Mesendoderm (in vitro differentiated cells): Measurements from ENCODE around the gene CRB2.
A peak's percentile ranks its signal among the peaks of the same experiment; 100 is the strongest.

Experiments used
- DNase-seq: peaks from one replicate; pipeline ENCODE4 v3.0.0; 2013
- H2AK5ac ChIP-seq: 2 replicates; pipeline ENCODE4 v1.6.1; 2013; ENCODE audit warnings: low read length, inconsistent platforms
- H2BK120ac ChIP-seq: 2 replicates; pipeline ENCODE4 v1.6.1; 2013; ENCODE audit warnings: low read depth, mild to moderate bottlenecking, low read length, moderate library complexity, mixed read lengths
- H2BK15ac ChIP-seq: replicated peaks from 2 replicates; pipeline ENCODE4 v1.6.1; 2013; ENCODE audit warnings: low read depth, mild to moderate bottlenecking, moderate library complexity
- H2BK5ac ChIP-seq: 2 replicates; pipeline ENCODE4 v1.6.1; 2013; ENCODE audit warnings: low read length, inconsistent platforms
- H3K18ac ChIP-seq: 2 replicates; pipeline ENCODE4 v1.6.1; 2013; ENCODE audit warnings: mild to moderate bottlenecking, low read length, mixed read lengths
- H3K23ac ChIP-seq: one replicate; pipeline ENCODE4 v1.6.1; 2013; ENCODE audit warnings: low read length
- H3K27ac ChIP-seq: 2 replicates; pipeline ENCODE4 v1.5.1; 2013; ENCODE audit warnings: low read depth, mild to moderate bottlenecking, inconsistent platforms, low read length, moderate library complexity
- H3K27me3 ChIP-seq: 2 replicates; pipeline ENCODE4 v1.6.1; 2013; ENCODE audit warnings: low read length, control low read depth, mild to moderate bottlenecking, inconsistent platforms; ENCODE audit not compliant: insufficient read depth, poor library complexity
- H3K36me3 ChIP-seq: 2 replicates; pipeline ENCODE4 v1.6.1; 2013; ENCODE audit warnings: low read length, inconsistent platforms; ENCODE audit not compliant: control insufficient read depth, insufficient read depth
- H3K4ac ChIP-seq: one replicate; pipeline ENCODE4 v1.6.1; 2013; ENCODE audit warnings: low read depth, mild to moderate bottlenecking, low read length, moderate library complexity
- H3K4me1 ChIP-seq: 2 replicates; pipeline ENCODE4 v1.6.1; 2013; ENCODE audit warnings: low read depth, low read length, inconsistent platforms; ENCODE audit not compliant: control insufficient read depth
- H3K4me2 ChIP-seq: 2 replicates; pipeline ENCODE4 v1.6.1; 2013; ENCODE audit warnings: low read length
- H3K4me3 ChIP-seq: 2 replicates; pipeline ENCODE4 v1.5.1; 2013; ENCODE audit warnings: mild to moderate bottlenecking, low read length
- H3K56ac ChIP-seq: one replicate; pipeline ENCODE4 v1.6.1; 2013; ENCODE audit warnings: low read length
- H3K79me1 ChIP-seq: 2 replicates; pipeline ENCODE4 v1.6.1; 2013; ENCODE audit warnings: low read length, inconsistent platforms
- H3K79me2 ChIP-seq: 2 replicates; pipeline ENCODE4 v1.6.1; 2013; ENCODE audit warnings: mild to moderate bottlenecking, low read length; ENCODE audit not compliant: control insufficient read depth, insufficient read depth
- H3K9ac ChIP-seq: 2 replicates; pipeline ENCODE4 v1.6.1; 2013; ENCODE audit warnings: low read length, inconsistent platforms
- H4K5ac ChIP-seq: one replicate; pipeline ENCODE4 v1.6.1; 2013; ENCODE audit warnings: low read length
- H4K8ac ChIP-seq: one replicate; pipeline ENCODE4 v1.6.1; 2013; ENCODE audit warnings: low read depth, mild to moderate bottlenecking, control low read depth, low read length, moderate library complexity
- WGBS: extraction: QIAGEN DNeasy Blood & Tissue Kit; methylation state at CpG from one replicate; pipeline ENCODE4 v1.1.7; 2013; ENCODE audit warnings: low lambda C conversion rate, missing lambda C conversion rate; ENCODE audit not compliant: insufficient coverage; ENCODE audit errors: extremely low coverage; 5-methylcytosine and 5-hydroxymethylcytosine counted together

Gene CRB2

GRCh38 chr9:123319541-123320339 lies 36.3 kb upstream of the CRB2 start:
- no peaks in the 10 kb centered on the region for H3K79me2 ChIP-seq
- H2AK5ac ChIP-seq: no peak overlapping the region
- no peak overlapping the region for H2BK15ac ChIP-seq
- no peaks in the 10 kb centered on the region for H3K36me3 ChIP-seq
- no CpG with 5 or more reads among the region's 14 CpGs for WGBS
- no peaks in the 10 kb centered on the region for H3K79me1 ChIP-seq
- peaks cover 4% of the 10 kb centered on the region for H3K4me1 ChIP-seq
- H3K18ac ChIP-seq: no peak overlapping the region
- H2BK120ac ChIP-seq: no peak overlapping the region
- no peak overlapping the region for H3K56ac ChIP-seq
- no peak overlapping the region for H3K27ac ChIP-seq
- no peaks in the 10 kb centered on the region for H3K27me3 ChIP-seq
- no peak overlapping the region for H3K23ac ChIP-seq
- no peak overlapping the region for H2BK5ac ChIP-seq
- no peak overlapping the region for H3K4ac ChIP-seq
- H3K4me3 ChIP-seq: no peak overlapping the region
- H4K8ac ChIP-seq: no peak overlapping the region
- no peak overlapping the region for H3K9ac ChIP-seq
- no peak overlapping the region for H4K5ac ChIP-seq
- H3K4me2 ChIP-seq: no peak overlapping the region
- DNase-seq: no peak

GRCh38 chr9:123320814-123321213 lies 35.2 kb upstream of the CRB2 start:
- H3K4ac ChIP-seq: no peak overlapping the region
- H3K4me3 ChIP-seq: no peak overlapping the region
- H3K27ac ChIP-seq: no peak overlapping the region
- H2AK5ac ChIP-seq: no peak overlapping the region
- H2BK15ac ChIP-seq: no peak overlapping the region
- H3K23ac ChIP-seq: no peak overlapping the region
- no peak overlapping the region for H3K4me2 ChIP-seq
- no peak overlapping the region for H3K9ac ChIP-seq
- no peaks in the 10 kb centered on the region for H3K79me2 ChIP-seq
- no peak for DNase-seq
- no peak overlapping the region for H4K8ac ChIP-seq
- H3K4me1 ChIP-seq: peaks cover 4% of the 10 kb centered on the region
- no peak overlapping the region for H2BK120ac ChIP-seq
- H3K79me1 ChIP-seq: no peaks in the 10 kb centered on the region
- no peak overlapping the region for H4K5ac ChIP-seq
- no peaks in the 10 kb centered on the region for H3K27me3 ChIP-seq
- no peak overlapping the region for H3K18ac ChIP-seq
- WGBS: no CpG with 5 or more reads among the region's 5 CpGs
- H3K56ac ChIP-seq: no peak overlapping the region
- H2BK5ac ChIP-seq: no peak overlapping the region
- H3K36me3 ChIP-seq: no peaks in the 10 kb centered on the region

GRCh38 chr9:123321616-123322272 lies 34.3 kb upstream of the CRB2 start:
- Histone ChIP-seq H2BK120ac (no peak overlapping the region), H3K4me3 (no peak overlapping the region), H3K27ac (no peak overlapping the region), H3K4ac (no peak overlapping the region), H3K18ac (no peak overlapping the region), H2BK15ac (no peak overlapping the region), H2BK5ac (no peak overlapping the region), H3K27me3 (no peaks in the 10 kb centered on the region), H3K23ac (no peak overlapping the region), H3K4me1 (peaks cover 4% of the 10 kb centered on the region), H3K79me1 (no peaks in the 10 kb centered on the region), H4K5ac (no peak overlapping the region), H4K8ac (no peak overlapping the region), H3K36me3 (no peaks in the 10 kb centered on the region), H3K79me2 (no peaks in the 10 kb centered on the region), H3K9ac (no peak overlapping the region), H3K4me2 (no peak overlapping the region), H3K56ac (peak overlapping the region; percentile 6), H2AK5ac (no peak overlapping the region)
- no peak for DNase-seq
- WGBS: no CpG with 5 or more reads among the region's 7 CpGs

GRCh38 chr9:123322273-123323195 lies 33.5 kb upstream of the CRB2 start:
- peak overlapping the region; percentile 14 for H2BK5ac ChIP-seq
- peak overlapping the region; percentile 5 for H3K18ac ChIP-seq
- no peaks in the 10 kb centered on the region for H3K36me3 ChIP-seq
- peak; percentile 84 for DNase-seq
- no peaks in the 10 kb centered on the region for H3K79me1 ChIP-seq
- peak overlapping the region; percentile 2 for H3K9ac ChIP-seq
- H3K23ac ChIP-seq: no peak overlapping the region
- no peak overlapping the region for H4K8ac ChIP-seq
- H2BK15ac ChIP-seq: no peak overlapping the region
- H3K27ac ChIP-seq: peak overlapping the region; percentile 62
- no peak overlapping the region for H3K4ac ChIP-seq
- WGBS: no CpG with 5 or more reads among the region's 11 CpGs
- peak overlapping the region; percentile 66 for H3K56ac ChIP-seq
- H3K4me2 ChIP-seq: no peak overlapping the region
- H2AK5ac ChIP-seq: no peak overlapping the region
- no peak overlapping the region for H3K4me3 ChIP-seq
- H3K27me3 ChIP-seq: no peaks in the 10 kb centered on the region
- no peak overlapping the region for H4K5ac ChIP-seq
- no peaks in the 10 kb centered on the region for H3K79me2 ChIP-seq
- H3K4me1 ChIP-seq: peaks cover 4% of the 10 kb centered on the region
- H2BK120ac ChIP-seq: no peak overlapping the region

GRCh38 chr9:123323196-123324013 lies 32.6 kb upstream of the CRB2 start:
- no peak for DNase-seq
- no peak overlapping the region for H3K23ac ChIP-seq
- no peak overlapping the region for H3K18ac ChIP-seq
- no peak overlapping the region for H4K8ac ChIP-seq
- H3K4ac ChIP-seq: no peak overlapping the region
- H3K79me1 ChIP-seq: no peaks in the 10 kb centered on the region
- peaks cover 4% of the 10 kb centered on the region for H3K4me1 ChIP-seq
- peak overlapping the region; percentile 2 for H3K9ac ChIP-seq
- H3K27ac ChIP-seq: peak overlapping the region; percentile 62
- peak overlapping the region; percentile 14 for H2BK5ac ChIP-seq
- no peaks in the 10 kb centered on the region for H3K27me3 ChIP-seq
- no peak overlapping the region for H2BK120ac ChIP-seq
- no peak overlapping the region for H3K4me3 ChIP-seq
- H3K56ac ChIP-seq: peak overlapping the region; percentile 66
- no peak overlapping the region for H4K5ac ChIP-seq
- no peaks in the 10 kb centered on the region for H3K36me3 ChIP-seq
- WGBS: no CpG with 5 or more reads among the region's 13 CpGs
- H3K4me2 ChIP-seq: no peak overlapping the region
- no peak overlapping the region for H2AK5ac ChIP-seq
- no peaks in the 10 kb centered on the region for H3K79me2 ChIP-seq
- H2BK15ac ChIP-seq: no peak overlapping the region
